Measurements from ENCODE around the gene PRKCA.
"Not testable (repeated sequence)": the region's sequence is repeated elsewhere in the genome, so short reads cannot be mapped to it uniquely, and the experiment has no call there.

The PRKCA gene

DNA sequence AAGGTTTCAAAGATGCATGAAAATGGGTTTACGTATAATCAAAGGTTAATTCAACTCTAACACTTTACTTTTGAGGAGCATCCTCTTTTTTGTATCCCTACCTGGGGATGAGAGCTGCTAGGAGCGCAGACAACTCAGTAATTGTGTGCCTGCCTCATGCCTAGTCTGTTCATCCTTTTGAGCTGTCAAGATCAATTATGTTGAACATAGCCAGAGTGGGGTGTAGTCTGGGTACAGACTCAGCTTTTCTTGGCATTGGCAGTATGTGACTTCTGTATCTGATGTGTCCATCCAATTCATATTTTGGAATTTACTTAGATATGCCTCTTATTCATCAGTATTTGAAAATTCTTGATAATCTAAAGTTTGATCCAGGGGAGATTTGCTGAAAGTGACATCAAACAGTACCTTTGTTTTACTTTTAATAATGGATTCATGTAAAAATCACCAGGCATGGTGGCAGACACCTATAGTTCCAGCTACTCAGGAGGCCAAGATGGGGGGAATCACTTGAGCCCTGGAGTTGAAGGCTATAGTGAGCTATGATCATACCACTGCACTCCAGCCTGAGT, 24.1 kb downstream of the PRKCA start:
- no peak for DNase-seq (ENCODE audit: low spot score)

DNA sequence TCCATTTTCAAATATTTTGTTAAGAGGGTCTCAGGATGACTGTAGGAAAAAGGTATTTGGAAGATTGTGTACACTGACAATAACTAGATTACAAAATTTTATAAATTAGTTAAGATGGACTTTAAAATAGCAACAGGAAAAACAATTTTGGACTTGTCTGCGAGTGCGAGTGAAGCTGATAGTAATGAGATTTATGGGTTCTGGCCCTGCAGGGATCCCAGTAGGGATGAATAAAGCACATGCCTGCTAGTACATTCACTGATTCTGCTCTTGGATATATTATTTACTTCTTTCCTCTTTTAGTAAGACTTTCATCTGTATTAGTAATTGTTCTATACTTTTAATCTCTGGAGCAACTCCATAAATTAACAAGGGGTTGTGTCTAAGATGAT, 28.2 kb downstream of the PRKCA start:
- no peak for DNase-seq (ENCODE audit: low spot score)

DNA sequence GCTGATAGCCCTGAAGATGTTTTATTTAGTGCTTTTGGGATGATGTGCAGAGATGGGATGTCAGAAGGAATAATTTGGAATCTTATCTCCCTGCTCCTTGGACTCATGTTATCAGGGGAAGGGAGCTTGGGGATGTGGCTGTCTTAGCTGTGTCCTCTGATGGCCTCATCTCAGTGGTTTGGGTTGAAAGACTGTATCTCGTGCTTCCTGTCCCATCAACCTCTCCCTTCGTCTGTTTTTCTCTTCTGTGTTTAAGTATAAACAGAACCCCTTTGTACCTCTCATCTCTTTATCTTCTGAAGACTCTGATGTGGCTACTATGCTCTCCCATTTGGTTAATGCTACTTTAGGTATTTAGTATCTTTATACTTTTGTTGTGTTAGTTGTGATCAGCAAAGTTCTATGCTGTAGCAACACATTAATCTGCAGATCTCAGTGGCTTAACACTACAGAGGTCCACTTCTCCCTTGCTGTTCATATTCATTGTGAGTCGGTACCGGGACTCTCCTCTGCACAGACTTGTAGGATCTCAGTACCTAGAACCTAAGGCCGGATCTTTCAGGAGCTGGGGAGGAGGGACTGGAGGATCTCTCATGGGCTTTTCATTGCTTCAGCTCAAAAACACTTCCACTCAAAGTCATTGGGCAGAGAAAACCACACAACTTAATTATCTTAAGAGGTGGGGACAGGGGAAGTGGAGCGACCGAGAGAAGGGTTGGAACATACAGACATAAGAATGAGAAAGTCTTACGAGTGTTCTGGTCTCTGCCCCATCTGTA, 28.8 kb downstream of the PRKCA start:
- DNase-seq (ENCODE audit: low spot score): peak; percentile 30

DNA sequence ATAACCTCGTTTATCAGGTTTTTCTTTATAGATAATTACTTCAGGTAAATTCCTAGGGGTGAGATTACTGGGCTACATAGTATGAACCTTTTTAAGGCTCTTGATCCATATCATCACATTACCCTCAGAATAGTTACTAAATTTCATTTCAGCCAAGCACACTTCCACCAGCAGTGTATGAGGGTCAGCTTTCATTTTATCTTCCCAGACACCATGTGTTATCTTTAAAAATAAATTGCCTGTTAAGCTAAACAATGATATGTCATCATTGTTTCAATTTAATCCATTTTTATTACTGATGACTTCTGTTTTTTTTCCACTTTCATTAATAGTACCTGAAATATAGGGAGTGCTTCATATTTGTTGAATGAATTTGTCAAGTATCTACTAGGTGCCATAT, 33.4 kb downstream of the PRKCA start:
- DNase-seq (ENCODE audit: low spot score): no peak

DNA sequence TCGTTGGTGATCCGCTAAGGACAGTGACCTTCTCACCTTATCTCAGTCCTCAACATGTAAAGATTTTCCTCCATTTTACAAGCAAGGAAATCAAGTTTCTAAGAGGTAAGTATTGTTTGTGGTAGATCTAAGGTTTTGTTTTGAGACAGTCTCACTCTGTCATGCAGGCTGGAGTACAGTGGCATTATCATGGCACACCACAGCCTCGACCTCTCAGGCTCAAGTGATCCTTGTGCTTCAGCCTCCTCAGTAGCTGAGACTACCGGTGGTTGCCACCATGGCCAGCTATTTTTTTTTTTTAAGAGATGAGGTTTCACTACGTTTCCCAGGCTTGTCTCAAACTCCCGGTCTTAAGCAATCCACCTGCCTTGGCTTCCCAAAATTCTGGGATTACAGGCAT, 34.9 kb downstream of the PRKCA start:
- no peak for DNase-seq (ENCODE audit: low spot score)

DNA sequence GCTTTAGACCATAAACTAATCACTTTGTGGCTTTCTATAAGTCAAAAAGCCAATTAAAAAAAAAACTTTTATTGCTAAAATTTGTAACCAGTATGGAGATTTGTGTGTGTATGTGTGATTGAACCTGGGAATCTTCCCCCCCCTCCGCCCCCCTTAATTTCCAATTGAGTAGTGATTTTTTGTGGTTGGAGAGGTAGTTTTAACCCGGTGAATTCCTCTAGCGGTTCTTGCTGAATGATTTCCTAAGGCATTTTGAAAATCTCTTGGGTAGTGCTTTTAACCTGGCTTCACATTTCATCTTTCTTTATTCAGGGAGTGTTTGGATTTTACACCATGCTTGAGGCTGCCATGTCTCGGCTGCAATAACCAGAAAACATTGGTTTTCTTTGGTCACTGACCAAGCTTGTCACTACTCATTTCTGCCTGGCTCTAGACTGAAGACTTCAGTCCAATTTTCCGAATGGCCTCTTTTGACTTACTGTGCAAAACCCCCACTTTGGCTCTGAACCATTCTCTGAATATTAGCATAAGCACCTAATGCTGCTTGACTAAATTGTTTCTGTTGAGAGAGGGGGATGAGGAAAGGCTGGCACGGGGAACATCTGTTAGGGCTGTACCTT, 35.6 kb downstream of the PRKCA start:
- no peak for DNase-seq (ENCODE audit: low spot score)

DNA sequence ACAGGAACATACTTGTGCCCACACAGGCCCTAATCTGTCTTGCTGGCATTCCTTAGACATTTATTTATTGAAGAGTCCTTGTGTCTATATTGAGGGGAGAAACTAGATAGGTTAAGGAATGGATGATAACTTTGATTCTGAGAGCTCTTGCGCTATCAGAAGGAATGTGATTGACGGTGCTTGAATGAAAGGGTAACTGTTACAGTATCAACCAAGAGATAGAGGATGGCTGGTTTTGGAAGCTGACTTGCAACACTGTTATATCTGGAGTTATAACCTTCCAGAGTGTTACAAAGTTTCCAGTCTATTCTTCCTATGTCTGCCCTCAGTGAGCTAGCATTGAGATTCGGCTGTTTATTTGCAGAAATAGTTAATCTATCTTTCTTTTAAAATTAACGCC, 36.5 kb downstream of the PRKCA start:
- no peak for DNase-seq (ENCODE audit: low spot score)

DNA sequence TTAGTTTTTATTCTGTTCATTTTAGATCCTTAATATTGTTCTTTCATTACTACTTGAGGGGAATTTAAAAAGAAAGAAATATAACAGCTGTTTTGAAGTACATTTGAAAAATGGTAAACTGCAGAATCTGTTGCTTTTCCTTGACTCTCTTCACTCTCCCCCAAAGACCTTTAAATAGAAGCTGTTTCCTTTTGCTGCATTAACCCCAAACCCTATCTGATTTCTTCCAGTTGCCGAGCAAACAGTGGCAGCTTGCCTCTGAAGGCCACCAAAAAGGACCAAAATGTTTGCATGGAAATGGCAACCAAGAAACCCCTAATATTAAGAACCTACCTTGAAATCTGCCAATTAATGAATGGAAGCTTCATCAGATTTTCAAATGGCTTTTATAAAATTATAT, 37.1 kb downstream of the PRKCA start:
- DNase-seq (ENCODE audit: low spot score): no peak

DNA sequence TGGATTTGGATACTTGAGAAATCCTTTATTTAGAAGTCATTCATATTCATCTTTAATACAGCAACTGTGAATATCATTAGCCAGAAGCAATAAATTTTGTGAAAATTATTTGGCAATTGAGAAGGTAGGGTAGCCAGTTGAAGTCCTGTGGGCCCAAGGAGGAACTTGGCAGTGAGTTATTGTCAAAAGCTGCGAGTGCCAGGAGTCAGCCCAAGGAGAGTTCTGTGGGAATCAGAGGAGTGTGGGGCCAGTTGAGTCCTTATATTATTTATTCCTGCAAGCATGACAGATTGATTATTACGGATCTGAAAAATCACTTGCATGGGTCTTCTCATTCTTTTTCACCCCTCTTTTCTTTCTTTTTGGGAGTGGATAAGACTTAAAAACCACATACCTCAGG, 38.3 kb downstream of the PRKCA start:
- no peak for DNase-seq (ENCODE audit: low spot score)

DNA sequence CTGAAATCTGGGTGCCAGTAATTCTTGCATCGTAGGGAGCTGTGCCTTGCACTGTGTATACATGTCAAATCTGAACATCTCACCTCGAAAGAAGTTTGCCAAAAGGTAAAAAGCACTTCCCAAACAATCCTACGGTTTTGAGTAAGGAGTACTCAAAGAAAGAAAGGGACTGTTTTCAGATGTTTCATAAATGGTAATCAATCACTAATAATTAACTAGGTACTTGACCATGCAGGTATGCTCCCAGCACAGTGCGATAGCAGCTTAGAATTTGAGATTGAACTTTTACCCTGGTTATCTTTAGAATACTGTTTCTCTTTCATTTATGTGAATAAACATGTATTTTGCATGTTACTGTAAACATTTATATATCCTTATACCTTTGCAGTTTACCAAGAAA, 39.0 kb downstream of the PRKCA start:
- no peak for DNase-seq (ENCODE audit: low spot score)

DNA sequence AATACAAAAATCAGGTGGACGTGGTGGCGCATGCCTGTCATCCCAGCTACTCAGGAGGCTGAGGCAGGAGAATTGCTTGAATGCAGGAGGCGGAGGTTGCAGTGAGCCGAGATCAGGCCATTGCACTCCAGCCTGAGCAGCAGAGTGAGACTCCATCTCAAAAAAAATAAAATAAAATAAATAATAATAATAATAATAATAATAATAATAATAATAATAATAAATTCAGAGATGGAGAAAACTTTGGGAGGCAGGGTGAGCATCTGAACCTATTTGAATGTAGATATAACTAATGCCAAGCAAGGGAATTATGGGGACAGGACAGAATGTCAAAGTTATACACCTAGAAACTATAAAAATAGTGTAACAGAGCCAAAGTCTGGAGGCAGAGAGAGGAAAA, 39.9 kb downstream of the PRKCA start:
- DNase-seq (ENCODE audit: low spot score): not testable (repeated sequence)

DNA sequence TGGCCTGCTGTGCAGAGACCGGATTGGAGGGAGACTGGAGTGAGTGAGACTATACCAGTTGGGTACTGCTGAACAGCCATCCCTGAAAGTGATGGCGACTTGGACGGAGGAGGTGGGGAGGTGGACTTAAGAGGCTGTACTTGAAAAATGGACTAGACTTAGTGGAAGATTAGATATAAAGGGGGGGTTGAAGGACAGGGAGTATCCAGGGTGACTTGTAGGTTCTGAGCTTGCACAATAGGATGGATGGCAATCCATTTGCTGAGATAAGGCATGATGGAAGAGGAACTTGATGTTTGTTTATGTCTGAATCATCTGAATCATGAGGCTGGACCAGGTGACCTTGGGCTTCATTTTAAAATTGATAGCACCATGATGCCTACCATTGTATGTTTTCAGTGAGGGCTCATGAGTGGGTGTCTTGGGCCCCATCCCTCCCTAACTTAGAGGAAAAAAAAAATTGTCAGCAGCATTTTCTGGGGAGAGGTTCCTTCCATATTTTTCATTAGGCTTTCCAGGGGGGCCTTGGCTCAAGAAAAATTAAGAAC, 41.2 kb downstream of the PRKCA start:
- no peak for DNase-seq (ENCODE audit: low spot score)

DNA sequence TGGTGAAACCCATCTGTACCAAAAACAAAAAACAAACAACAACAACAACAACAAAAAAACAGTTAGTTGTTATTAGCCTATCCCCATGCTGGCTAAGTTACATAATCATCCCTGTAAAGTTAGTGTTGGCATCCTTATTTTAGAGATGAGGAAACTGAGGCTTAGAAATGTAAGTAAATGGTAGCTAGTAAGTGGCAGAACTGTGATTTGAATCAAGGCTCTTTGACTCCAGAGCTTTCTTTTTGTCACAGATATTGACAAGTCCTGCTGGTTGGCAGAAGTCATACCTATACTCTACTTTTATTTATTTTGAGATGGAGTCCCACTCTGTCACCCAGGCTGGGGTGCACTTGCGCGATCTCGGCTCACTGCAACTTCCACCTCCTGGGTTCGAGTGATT, 42.1 kb downstream of the PRKCA start:
- no peak for DNase-seq (ENCODE audit: low spot score)

DNA sequence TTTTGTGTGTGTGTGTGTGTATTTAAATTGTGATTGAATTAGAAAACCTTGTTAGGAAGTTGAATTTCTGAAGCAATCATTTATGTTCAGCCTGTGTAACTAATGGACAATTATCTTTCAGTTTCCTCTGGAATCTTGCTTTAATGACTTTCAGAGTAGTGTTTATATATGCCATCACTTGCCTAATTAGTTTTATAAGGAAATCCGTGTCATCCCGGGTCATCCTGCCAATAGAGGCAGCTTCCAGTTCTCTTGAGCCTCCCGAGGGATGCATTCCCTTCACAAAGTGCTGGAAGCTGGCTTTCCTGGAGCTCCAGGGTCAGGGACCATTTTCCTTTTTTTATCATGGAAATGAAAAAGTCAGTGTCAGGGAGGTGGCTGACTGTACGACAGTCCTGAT, 42.9 kb downstream of the PRKCA start:
- DNase-seq (ENCODE audit: low spot score): no peak

DNA sequence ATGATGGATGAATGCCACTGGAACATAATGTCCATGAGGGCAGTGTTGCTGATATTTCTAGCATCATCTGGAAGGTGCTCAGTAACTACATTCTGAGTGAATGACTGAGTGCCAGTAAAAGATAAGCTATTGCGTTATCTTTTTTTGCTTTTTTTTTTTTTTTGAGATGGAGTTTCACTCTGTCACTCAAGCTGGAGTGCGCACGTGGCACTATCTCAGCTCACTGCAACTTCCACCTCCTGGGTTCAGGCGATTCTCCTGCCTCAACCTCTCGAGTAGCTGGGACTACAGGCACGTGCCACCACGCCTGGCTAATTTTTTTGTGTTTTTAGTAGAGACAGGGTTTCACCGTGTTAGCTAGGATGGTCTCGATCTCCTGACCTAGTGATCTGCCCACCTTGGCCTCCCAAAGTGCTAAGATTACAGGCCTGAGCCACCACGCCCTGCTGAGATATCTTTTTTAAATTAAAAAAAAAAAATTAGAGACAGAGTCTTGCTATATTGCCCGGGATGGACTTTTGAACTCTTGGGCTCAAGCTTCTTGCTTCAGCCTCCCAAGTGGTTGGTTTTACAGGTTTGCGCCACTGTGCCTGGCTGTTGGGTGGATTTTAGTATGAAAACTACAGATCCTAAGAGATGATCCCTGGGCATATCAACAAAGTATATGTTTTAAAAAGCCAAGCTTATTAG, 43.7 kb downstream of the PRKCA start:
- not testable (repeated sequence) for DNase-seq (ENCODE audit: low spot score)

DNA sequence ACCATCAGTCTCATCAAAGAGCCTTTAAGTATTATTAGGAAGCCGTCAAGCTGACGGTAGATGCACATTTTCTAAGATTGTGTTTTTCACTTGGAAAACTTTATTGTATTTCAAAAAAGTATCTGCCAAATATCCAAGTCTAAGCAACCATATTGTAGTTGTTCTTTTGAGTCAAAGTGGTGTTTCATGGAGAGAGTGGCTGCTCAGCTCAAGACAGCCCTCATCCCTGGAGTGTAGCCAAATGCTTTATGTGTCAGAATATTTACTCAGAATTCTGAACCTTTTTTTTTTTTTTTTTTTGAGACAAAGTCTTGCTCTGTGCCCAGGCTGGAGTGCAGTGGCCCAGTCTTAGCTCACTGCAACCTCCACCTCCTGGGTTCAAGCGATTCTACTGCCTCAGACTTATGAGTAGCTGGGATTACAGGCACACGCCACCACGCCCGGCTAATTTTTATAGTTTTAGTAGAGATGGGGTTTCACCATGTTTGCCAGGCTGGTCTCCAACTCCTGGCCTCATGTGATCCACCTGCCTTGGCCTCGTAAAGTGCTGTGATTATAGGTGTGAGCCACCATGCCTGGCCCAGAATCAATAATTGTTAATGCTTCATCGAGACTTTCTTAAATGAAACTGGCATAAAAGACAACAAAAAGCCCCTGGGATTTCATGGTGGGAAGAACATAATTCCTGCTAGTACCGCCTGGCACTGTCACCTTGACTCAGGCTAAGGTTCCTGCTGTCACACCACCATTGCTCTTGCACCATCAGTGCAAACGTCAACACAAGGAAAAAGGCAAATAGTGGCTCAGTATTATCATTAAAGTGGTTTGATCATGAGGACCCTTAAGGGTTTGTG, 45.5 kb downstream of the PRKCA start:
- DNase-seq (ENCODE audit: low spot score): peak; percentile 35

DNA sequence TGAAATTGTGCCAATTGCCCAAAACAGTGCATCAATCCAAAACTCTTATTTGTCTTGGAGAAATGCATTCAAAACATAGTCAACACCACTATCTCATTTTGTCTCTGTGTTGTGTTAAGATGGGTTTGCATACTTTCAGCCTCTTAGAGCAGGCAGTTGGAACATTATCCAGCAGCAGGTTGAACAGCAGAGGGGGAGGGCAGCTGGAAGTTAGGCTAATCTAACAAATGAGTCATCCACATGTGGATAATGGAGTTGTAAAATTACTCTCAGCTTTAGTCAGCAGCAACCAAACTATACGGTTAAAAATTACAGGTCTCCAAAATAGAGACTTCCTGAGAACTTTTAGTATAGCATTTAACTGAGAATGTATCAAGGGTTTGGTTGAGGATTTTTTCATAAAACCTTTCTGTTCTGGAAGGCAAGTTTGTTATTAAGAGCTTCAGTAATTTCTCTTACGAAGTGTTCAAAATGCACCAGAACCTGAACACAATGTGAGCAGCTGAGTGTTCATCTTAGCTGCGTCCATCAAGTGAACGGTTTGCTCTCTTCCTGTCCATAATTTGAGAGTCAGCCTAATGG, 46.3 kb downstream of the PRKCA start:
- DNase-seq (ENCODE audit: low spot score): no peak

DNA sequence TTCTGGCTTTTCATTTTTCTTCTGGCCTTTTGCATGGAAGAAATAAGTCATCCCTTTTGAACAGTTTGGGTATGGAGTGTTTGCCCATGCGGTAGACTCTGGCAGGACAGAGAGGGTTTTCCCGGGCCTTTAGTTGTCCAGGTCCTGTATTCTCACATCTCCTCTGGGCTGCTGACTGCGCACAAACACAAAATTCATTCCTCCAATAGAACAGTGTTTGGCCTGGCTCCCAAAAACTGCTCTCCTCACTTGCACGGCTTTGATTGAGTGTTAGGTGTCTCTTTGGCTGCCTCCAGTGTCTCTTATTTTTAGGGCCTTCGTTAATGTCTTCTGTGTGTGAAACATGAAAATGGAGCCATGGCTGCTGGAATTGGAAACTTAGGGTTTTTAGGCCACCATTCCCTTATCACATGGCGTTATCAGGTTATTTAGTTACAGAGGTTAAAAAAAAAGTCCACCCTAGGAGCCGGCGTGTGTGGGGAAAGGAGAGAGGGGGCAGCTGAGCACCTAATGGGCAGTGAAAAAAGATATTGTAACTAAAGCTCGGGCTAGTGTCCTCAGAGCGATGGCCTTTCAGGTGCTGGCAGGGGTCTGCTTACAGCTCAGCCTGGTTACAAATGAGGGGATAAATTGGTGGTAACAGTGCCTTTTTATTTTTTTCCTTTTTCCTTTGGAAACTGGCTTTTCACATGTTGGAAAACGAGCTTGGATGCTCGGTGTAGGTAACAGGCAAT, 47.3 kb downstream of the PRKCA start:
- no peak for DNase-seq (ENCODE audit: low spot score)

DNA sequence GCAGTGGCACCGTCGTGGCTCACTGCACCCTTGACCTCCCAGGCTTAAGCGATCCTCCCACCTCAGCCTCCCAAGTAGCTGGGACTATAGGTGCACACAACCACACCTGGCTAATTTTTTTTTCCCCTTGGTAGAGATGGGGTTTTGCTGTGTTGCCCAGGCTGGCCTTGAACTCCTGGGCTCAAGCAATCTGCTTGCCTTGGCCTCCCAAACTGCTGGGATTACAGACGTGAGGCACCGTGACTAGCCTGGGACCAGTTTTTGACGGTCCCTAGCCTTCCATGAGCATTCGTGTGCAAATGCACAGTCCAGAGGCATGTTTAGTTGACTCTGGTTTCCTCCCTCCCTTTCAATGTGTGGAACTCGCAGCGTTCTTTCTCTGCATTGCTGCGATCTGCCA, 48.2 kb downstream of the PRKCA start:
- DNase-seq (ENCODE audit: low spot score): not testable (repeated sequence)

DNA sequence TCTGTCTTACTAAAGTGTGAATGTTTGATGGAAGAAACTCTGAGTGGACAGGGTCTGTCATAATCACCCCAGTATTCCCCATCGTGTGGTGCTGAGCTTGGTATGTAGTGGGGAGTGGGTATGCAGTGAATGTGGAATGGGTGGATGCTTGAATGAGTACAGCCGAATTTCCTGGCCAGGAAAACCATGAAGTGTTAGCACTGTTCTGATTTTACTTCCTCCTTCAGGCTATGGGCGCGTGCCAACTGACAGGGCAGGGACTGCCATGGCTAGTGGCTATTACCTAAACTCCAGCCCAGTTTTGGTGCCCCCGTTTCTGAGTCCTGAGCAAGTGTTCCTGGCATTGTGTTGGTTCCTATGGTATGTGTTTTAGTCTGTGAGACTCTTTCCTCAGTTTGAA, 48.6 kb downstream of the PRKCA start:
- no peak for DNase-seq (ENCODE audit: low spot score)

DNA sequence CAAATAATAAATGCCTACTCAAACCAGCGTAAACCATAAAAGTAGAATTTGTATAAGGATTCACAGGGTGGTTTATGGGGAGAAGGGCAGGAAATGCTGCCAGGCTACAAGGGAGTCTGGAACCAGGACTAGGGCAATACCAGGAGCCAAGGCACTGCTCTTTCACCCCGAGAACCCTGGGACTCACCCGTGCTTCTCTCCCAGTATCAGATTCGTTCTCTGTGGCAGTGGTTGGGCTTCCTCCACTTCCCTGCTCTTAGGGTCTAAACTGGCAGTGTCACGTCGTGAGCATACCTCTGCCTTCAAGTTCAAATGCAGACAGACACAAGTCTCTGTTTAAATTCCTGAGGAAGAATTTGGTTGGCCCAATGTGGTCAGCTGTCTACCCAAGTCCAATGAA, 49.3 kb downstream of the PRKCA start:
- DNase-seq (ENCODE audit: low spot score): no peak

Data from CD4-positive, alpha-beta T cell treated with Interleukin-15 for 4 hours (primary cell).